T-helper 17 cell (primary cell): ENCODE measurements around the gene CD8B. TPM values are rescaled to one million over a fixed set of nuclear protein-coding genes. Genes with fewer than 3 reads are reported as not detected.
A peak's percentile ranks its signal among the peaks of the same experiment; 100 is the strongest.
"Not testable (repeated sequence)": the region's sequence is repeated elsewhere in the genome, so short reads cannot be mapped to it uniquely, and the experiment has no call there.

Experiments
- ATAC-seq: fragments of 150-1000 bp; cut with Tn5 transposase; 2 replicates; pipeline ENCODE4 v1.10.0; 2021; ENCODE audit warnings: mild to moderate bottlenecking, moderate library complexity
- DNase-seq, 3 donors: peaks; one replicate each; pipeline versions ENCODE4 v3.0.0 to v3.0.0-alpha.2; 2020 to 2021
- H3K9me3 ChIP-seq: one replicate; pipeline ENCODE4 v1.7.0; 2013; ENCODE audit warnings: low read length, mild to moderate bottlenecking; ENCODE audit not compliant: control insufficient read depth, poor library complexity, severe bottlenecking
- H3K27ac Mint-ChIP-seq: one replicate; pipeline ENCODE4 v1.8.0; 2022; ENCODE audit warnings: mild to moderate bottlenecking, moderate library complexity, mixed read lengths
- H3K27me3 Mint-ChIP-seq: one replicate; pipeline ENCODE4 v1.8.0; 2022; ENCODE audit warnings: mixed read lengths
- H3K36me3 Mint-ChIP-seq: one replicate; pipeline ENCODE4 v1.8.0; 2022; ENCODE audit warnings: low read depth, mixed read lengths
- H3K4me1 Mint-ChIP-seq: one replicate; pipeline ENCODE4 v1.8.0; 2022; ENCODE audit warnings: mild to moderate bottlenecking, mixed read lengths
- H3K4me3 Mint-ChIP-seq: one replicate; pipeline ENCODE4 v1.8.0; 2022; ENCODE audit warnings: mild to moderate bottlenecking, moderate library complexity, mixed read lengths
- total RNA-seq, 4 donors: library from RNA in 2 of 4; stranded (reverse) in 2 of 4; gene quantifications; one replicate each; pipeline ENCODE4 v1.2.3 and lab custom pipeline; 2022 to 2026

CD8B gene
- total RNA-seq, 2 donors from 2014 or later: not detected

DNA sequence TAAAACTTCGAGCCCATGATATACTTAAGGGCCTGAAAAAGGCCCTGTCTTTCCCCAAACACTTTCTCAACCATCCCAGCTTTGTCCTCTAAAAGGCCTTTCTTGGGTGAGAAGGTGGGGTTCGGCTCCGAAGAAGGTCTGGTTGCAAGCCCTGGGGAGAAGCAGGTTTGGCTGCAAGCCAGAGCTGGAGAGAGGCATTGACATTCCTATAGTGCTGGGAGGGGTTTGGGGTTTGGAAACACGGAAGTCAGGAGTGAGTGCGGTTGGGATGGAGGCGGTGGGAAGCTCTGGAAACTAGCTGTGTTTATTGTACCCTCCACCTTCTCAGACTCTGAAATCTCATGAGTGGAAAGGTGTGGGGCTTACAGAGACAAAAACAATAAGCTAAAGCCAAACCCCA, 5.7 kb downstream of the CD8B start:
- H3K4me1 Mint-ChIP-seq, H3K4me3 Mint-ChIP-seq, H3K9me3 ChIP-seq, H3K36me3 Mint-ChIP-seq, DNase-seq, H3K27ac Mint-ChIP-seq, ATAC-seq: not testable (repeated sequence)
- peaks cover 16% of the 10 kb centered on the region for H3K27me3 Mint-ChIP-seq

DNA sequence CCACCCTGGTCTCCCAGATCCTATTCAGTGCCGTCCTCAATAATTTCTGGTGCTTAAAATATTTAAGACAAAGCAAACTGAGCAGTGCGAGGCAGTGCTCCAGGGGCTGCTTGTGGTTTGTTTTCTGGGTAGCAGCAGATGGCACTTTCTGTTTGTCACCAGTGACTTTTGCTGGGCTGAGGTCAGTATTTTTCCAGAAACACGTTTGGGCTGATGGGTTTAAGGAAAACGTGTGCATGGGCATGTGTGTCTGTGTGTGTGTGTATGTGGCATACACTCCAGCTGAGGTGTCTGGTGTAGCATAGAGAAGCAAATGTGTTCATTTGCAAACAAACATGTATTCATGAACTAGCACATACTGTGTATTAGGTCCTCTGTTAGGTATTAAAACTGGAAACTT, 10.1 kb downstream of the CD8B start:
- not testable (repeated sequence) for H3K9me3 ChIP-seq, H3K27ac Mint-ChIP-seq, H3K27me3 Mint-ChIP-seq, DNase-seq, ATAC-seq, H3K4me1 Mint-ChIP-seq, H3K4me3 Mint-ChIP-seq, H3K36me3 Mint-ChIP-seq

DNA sequence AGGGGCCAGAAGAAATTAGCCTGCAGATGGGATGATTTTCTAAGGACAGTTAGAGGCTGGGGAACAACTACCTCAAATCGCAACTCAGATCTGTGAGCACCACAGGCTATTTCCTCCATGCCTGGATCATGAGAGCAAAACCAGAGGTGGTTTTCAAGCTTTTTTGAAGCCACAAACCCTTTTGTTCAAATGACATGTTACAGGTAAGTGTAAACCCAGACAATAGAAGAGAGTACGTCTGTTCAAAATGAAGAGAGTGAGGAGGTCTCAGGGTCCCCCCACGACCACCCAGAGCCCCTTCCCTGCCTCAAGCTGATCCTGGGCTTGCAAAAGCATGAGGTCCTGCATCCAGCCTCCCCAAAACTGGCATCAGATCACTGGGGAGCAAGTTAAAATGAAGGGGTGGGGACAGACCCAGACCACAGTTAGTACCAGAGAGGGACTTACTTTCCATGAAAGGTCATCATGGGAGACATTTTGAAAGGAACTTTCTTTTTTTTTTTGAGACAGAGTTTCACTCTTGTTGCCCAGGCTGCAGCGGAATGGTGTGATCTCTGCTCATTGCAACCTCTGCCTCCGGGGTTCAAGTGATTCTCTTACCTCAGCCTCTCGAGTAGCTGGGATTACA, 19.0 kb downstream of the CD8B start:
- not testable (repeated sequence) for ATAC-seq, H3K36me3 Mint-ChIP-seq, H3K4me3 Mint-ChIP-seq, H3K27me3 Mint-ChIP-seq, H3K4me1 Mint-ChIP-seq, H3K27ac Mint-ChIP-seq, DNase-seq, H3K9me3 ChIP-seq

DNA sequence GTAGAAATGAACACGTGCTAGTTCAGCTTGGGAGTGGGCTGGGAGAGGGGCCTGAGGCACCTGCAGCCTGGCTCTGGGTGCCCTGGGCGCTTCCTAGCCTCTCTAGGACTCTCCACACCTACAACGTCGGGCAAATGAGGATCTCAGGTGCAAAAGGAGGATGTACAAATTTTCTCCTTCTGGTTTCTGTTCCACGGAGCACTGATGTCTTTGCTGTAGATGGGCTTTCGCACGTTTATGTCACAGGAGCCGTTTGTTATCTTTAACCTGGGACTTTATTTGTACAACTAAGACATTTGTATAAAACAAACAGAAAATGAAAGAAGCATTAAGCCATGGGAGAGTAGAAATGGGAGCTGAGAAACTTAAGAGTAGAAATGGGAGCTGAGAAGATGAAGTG, 20.4 kb downstream of the CD8B start:
- not testable (repeated sequence) for DNase-seq, ATAC-seq, H3K4me1 Mint-ChIP-seq, H3K4me3 Mint-ChIP-seq, H3K27me3 Mint-ChIP-seq, H3K9me3 ChIP-seq, H3K27ac Mint-ChIP-seq, H3K36me3 Mint-ChIP-seq

DNA sequence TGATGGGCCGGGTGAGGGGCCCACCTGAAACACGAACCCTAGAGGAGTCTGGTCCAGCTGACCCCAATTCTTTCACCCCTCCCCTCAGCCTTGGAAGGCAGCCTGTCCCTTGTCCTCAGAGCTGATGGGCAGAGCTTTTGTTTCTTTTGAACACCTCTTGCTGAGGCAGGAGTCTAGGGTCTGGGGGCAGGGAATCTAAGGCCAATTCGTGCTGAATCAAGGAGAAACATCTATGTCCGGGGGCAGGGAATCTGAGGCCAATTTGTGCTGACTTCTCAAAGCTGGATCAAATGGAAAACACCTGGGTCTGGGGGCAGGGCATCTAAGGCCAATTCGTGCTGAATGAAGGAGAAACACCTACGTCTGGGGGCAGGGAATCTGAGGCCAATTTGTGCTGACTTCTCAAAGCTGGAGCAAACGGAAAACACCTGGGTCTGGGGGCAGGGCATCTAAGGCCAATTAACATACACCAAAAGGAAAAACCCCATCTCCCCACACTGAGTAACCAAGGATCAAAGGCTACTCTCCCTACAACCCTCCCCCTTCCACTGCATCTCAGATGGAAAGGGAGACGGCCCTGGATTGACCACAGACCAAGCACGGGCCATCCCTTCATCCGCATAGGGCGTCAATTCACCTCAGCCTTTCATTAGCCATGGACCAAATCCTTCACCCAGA, 21.7 kb downstream of the CD8B start:
- not testable (repeated sequence) for H3K27ac Mint-ChIP-seq, ATAC-seq, H3K27me3 Mint-ChIP-seq, H3K36me3 Mint-ChIP-seq, H3K4me3 Mint-ChIP-seq, DNase-seq, H3K9me3 ChIP-seq, H3K4me1 Mint-ChIP-seq

DNA sequence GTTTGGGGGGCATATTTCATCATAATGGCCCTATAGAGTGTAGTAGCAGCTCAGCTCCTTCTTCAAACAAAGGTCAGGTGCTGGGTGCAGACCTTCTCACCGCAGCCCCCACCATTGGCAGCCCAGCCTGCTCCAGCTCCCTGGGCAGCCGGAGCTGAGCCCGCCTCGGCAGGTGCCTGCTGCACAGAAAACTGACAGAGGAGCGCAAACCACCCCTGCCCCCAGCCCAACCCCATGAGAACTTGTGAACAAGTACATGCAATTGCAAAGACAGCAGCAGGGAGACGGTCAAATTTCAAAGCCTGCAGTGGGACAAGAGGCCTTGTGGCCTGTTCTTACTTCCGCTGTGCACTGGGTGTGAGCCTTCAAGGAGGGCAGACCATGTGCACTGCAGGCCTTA, 22.2 kb downstream of the CD8B start:
- H3K4me3 Mint-ChIP-seq, H3K4me1 Mint-ChIP-seq, ATAC-seq: not testable (repeated sequence)

DNA sequence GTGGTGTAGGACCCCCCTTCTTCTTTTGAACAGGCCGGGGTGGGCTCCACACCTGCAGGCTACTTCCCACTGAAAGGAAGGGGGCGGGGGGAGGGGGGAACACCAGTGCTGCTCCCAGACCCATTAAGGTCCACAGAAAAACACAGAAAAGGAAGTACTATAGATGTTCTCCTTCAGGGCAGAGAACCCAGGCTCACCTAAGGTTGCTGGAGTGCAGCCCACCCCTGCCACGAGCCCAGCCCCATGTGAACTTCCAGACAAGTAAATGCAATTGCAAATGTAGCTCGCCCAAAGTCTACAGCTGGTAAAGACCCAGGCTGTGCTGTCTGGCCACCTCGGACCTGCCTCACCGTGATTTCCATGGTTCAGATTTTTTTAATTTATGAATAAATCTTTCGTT, 24.0 kb downstream of the CD8B start:
- DNase-seq, H3K9me3 ChIP-seq, ATAC-seq, H3K4me3 Mint-ChIP-seq, H3K4me1 Mint-ChIP-seq, H3K36me3 Mint-ChIP-seq, H3K27ac Mint-ChIP-seq: not testable (repeated sequence)
- H3K27me3 Mint-ChIP-seq: peaks cover 12% of the 10 kb centered on the region

More for the DNA sequence above, 22.2 kb downstream of the CD8B start:
- not testable (repeated sequence) for H3K9me3 ChIP-seq, H3K27ac Mint-ChIP-seq, H3K27me3 Mint-ChIP-seq, H3K36me3 Mint-ChIP-seq, DNase-seq

DNA sequence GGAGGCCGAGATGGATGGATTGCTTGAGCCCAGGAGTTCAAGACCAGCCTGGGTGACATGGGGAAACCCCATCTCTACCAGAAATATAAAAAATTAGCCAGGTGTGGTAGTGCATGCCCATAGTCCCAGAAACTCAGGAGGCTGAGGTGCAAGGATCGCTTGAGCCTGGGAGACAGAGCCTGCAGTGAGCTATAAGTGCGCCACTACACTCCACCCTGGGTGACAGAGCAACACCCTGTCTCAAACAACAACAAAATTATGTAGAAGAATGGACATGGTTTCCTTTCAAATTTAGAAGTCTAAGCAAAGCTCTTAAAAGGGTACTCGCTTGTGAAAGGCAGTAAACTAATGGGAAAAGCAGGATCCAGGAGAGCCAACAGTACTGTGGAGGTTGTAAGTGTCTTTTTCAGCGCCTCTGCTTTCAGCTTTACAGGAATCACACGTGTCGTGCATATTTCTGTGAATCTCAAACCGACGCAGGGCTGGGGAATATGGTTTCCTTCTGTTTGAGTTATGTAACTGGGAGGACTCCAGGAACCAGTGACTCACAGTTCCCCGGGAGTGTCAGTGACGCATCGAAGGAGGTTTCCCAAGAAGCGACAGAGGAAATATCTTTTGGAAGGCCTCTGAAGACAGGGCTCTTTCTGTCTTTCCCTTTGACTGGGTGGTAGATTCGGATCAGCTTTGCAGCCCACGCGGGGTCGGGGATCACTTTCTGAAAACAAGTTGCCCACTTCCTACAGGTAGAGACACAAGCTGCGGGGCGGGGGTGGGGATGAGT, 24.6 kb downstream of the CD8B start:
- H3K4me1 Mint-ChIP-seq, H3K9me3 ChIP-seq, H3K36me3 Mint-ChIP-seq, DNase-seq: not testable (repeated sequence)
- peak overlapping the region; percentile 64 for H3K4me3 Mint-ChIP-seq
- H3K27ac Mint-ChIP-seq: peak overlapping the region; percentile 4
- ATAC-seq: peak; percentile 35
- peaks cover 13% of the 10 kb centered on the region for H3K27me3 Mint-ChIP-seq

DNA sequence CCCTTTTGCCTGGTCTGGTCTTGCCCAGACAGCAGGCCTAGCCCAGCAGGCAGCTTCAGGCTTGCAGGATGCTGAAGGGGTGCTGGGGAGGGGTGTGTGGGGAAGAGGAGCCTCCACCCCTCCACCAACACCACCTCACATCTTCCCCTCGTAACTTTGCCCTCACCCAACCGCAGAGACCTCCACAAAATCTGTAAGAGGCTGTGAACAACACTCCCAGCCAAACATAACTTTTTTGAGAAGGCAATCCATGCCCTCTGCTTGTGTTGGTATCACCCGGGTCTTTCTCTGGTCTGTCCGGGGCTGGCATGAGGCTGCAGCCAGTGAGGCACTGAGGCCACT, 26.2 kb downstream of the CD8B start:
- not testable (repeated sequence) for H3K27ac Mint-ChIP-seq, H3K4me3 Mint-ChIP-seq, DNase-seq, H3K36me3 Mint-ChIP-seq, ATAC-seq, H3K4me1 Mint-ChIP-seq, H3K9me3 ChIP-seq
- peaks cover 26% of the 10 kb centered on the region for H3K27me3 Mint-ChIP-seq

DNA sequence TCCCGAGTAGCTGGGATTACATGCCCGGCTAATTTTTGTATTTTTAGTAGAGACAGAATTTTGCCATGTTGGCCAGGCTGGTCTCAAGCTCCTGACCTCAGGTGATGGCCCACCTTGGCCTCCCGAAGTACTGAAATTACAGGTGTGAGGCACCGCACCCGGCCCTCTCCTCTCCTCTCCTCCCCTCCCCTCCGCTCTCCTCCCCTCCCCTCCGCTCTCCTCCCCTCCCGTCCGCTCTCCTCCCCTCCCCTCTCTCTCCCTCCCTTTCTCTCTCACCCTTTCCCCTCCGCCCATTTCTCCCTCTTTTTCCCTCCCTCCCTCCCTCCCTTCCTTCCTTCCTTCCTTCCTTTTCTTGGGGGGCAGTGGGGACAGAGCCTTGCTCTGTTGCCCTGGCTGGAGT, 28.4 kb downstream of the CD8B start:
- H3K4me1 Mint-ChIP-seq: peaks cover 3% of the 10 kb centered on the region
- H3K27me3 Mint-ChIP-seq: peaks cover 33% of the 10 kb centered on the region
- no peak overlapping the region for H3K27ac Mint-ChIP-seq
- H3K9me3 ChIP-seq: no peaks in the 10 kb centered on the region
- no peak for DNase-seq
- ATAC-seq: no peak
- H3K4me3 Mint-ChIP-seq: no peak overlapping the region
- no peaks in the 10 kb centered on the region for H3K36me3 Mint-ChIP-seq

DNA sequence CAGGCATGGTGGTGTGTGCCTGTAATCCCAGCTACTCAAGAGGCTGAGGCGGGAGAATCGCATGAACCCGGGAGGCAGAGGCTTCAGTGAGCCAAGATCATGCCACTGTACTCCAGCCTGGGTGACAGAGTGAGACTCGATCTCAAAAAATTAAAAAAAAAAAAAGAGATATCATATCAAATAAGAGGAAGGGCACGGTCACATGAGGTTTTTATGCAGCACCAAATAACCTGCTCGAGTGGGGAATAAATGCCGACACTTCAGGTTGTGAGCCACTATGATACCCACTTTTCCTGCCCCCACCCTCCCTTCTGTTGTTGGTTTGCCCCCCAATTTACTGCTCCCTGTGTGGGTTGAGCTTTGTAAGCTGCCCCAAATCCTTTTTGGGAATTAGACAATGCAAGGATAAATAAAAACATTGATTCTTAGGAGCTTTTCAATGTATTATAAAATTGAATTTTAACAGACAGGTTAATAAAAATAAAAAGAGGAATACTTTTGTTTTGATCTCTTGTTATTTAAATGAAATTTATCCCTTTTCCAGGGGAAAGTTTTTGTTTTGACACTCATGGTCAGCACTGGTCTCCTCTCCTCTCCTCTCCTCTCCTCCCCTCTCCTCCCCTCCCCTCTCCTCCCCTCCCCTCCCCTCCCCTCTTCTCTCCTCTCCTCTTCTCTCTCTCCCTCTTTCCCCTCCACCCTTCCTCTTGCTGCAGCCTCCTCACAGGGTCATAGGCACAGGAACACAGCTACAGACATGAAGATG, 29.2 kb downstream of the CD8B start:
- no peak for DNase-seq
- Mint-ChIP-seq H3K4me1 (peaks cover 3% of the 10 kb centered on the region), H3K27ac (peak overlapping the region; percentile 29), H3K36me3 (no peaks in the 10 kb centered on the region), H3K27me3 (peaks cover 39% of the 10 kb centered on the region), H3K4me3 (no peak overlapping the region)
- ATAC-seq: no peak
- H3K9me3 ChIP-seq: no peaks in the 10 kb centered on the region

DNA sequence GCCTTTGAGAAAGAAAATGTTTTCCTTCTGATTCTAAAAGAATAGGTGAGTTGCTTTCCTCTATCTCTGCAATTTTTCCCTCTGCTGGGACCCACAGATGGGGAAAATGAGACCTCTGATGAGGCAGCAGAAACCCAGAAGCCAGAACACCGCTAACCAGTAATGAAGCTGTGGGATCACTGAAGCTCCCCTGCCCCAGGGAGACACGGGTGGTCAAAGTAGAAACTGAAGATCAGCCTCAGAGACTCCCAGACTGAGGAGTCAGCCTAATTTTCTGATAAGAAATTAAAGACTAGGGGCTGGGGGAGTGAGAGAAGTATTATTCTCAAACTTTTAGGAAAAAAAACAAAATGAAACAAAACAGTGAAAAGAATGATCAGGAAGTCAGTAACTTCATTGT, 30.1 kb downstream of the CD8B start:
- Mint-ChIP-seq H3K27ac (peak overlapping the region; percentile 29), H3K36me3 (no peaks in the 10 kb centered on the region), H3K4me3 (no peak overlapping the region), H3K4me1 (peaks cover 1% of the 10 kb centered on the region), H3K27me3 (peaks cover 47% of the 10 kb centered on the region)
- DNase-seq (no peak), ATAC-seq (no peak)
- H3K9me3 ChIP-seq: no peaks in the 10 kb centered on the region

DNA sequence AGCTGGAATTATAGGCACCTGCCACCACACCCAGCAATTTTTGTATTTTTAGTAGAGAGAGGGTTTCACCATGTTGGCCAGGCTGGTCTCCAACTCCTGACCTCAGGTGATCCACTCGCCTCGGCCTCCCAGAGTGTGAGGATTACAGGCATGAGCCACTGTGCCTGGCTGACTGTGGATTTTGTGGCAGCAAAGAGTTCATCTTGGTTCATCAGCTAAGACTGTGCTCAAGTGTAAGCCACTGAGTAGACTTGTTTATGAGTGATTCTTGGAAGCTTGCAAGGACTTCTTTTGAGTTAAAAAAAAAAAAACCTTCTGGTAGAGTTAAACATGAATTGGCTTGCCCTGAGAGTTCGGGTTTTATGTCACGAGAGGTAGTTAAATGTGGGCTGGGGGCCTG, 34.7 kb downstream of the CD8B start:
- ATAC-seq (no peak), DNase-seq (no peak)
- Mint-ChIP-seq H3K27ac (no peak overlapping the region), H3K36me3 (peaks cover 3% of the 10 kb centered on the region), H3K4me3 (no peak overlapping the region), H3K27me3 (peaks cover 50% of the 10 kb centered on the region), H3K4me1 (peaks cover 5% of the 10 kb centered on the region)
- H3K9me3 ChIP-seq: no peaks in the 10 kb centered on the region
